ENCODE measurements around the gene DPYD.
"Not testable (repeated sequence)": the region's sequence is repeated elsewhere in the genome, so short reads cannot be mapped to it uniquely, and the experiment has no call there.

DPYD gene

GRCh38 chr1:97364086-97364485 lies 556.7 kb downstream of the DPYD start:
- DNase-seq (ENCODE audit: low spot score) = no peak

- no peak for DNase-seq (ENCODE audit: low spot score)
These were observed 564.5 kb downstream of the DPYD start for GRCh38 chr1:97356309-97356708.

- no peak for DNase-seq (ENCODE audit: low spot score)
These were observed 567.9 kb downstream of the DPYD start for GRCh38 chr1:97352936-97353382.

DNA sequence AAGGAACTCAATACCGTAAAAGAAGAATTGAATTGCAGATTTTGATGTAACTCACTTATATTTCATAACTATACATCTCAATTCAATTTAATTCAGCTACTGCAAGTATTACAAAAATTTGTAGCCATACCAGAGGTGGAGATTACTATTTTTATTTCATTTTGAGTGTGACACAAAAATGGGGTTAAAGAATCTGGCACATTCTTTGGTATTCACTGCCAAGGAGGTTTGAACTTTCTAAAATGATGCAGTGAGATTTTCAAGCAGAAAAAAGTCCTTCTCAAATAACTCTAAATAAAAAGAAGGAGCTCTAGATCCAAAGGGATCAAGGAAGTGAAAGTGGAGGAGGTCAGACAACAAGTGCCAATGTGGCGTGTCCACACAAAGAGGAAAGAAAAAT lies 569.0 kb downstream of the DPYD start:
- DNase-seq (ENCODE audit: low spot score) = no peak

- DNase-seq (ENCODE audit: low spot score) = no peak
These were observed 570.2 kb downstream of the DPYD start for GRCh38 chr1:97350662-97351061.

DNA sequence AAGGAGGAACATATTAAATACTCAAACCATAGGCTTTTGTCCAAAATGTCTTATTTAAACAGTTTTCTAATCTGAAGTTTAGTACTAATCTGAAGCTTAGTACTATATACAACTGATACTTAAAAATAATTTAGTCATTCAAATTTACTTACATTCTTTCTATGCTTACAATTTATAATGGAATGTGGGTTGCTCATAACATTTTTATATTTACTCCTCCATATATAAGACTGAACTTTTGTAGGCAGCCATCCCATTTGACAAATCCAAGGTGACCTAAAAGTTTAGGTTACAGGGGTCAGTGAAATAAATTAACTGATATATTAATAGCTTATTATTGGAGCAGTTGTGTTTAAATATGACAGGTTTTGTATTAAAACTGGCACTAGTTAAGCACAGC lies 570.6 kb downstream of the DPYD start:
- DNase-seq (ENCODE audit: low spot score) = no peak

- not testable (repeated sequence) for DNase-seq (ENCODE audit: low spot score)
These were observed 571.0 kb downstream of the DPYD start for GRCh38 chr1:97349794-97350193.

- no peak for DNase-seq (ENCODE audit: low spot score)
These were observed 572.1 kb downstream of the DPYD start for GRCh38 chr1:97348599-97349265.

DNA sequence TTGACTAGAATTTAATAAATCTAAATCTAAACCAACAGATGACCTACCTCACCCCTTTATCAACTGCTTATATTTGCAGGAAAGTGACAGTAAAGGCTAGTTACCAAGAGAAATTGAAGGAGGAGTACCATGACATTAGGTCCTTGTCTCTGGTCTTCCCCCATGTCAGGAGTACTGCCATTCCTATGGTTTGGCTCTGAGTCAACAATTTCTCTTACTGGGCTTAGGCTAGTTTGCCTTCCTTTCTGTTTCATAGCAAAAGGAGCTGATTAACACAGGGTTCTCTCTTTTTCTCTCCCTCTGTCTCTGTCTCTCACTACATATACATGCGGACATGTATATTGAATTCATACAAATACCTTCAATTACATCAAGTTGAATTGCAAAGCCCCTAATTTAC lies 579.9 kb downstream of the DPYD start:
- DNase-seq (ENCODE audit: low spot score) = no peak

DNA sequence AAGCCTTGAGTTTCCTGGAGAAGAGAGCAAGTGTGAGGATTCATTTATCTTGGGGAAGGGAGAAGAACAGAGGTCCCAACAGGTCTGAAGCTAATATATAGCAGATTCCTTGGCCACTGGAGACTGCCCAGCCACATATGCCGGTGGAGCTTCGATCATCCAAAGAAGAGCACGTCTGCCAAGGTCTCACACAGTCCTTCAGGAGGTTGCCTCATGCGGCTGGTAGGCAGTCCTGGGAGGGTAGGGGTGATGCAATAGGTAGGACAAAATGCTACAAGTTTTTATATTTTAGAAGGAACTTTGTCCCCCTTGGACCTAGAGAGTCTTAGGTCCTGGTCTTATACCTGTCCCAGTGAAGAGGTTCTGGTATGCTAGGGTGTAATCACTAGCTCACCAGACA lies 582.5 kb downstream of the DPYD start:
- no peak for DNase-seq (ENCODE audit: low spot score)

GRCh38 chr1:97337250-97338030 lies 583.4 kb downstream of the DPYD start:
- no peak for DNase-seq (ENCODE audit: low spot score)

DNA sequence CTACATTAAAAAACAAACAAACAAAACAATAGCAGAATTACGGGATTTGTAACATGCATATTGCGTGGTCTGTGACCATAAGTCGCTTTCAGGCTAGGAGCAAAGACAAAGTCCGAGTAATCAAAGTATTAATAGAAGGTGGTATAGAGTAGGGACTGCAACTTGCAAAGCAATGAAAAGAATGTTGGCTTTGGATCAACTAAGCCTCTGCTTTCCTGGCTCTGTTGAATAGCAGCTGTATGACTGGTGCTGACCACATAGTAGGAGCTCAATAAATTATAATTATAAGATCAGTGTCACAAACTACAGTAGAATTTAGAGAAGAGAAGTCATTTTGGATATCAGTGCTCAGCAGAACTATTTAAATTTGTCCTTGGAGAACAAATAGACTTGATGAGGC lies 586.4 kb downstream of the DPYD start:
- no peak for DNase-seq (ENCODE audit: low spot score)

- DNase-seq (ENCODE audit: low spot score) = no peak
These were observed 588.1 kb downstream of the DPYD start for GRCh38 chr1:97332716-97333115.

- no peak for DNase-seq (ENCODE audit: low spot score)
These were observed 589.7 kb downstream of the DPYD start for GRCh38 chr1:97331165-97331564.

GRCh38 chr1:97314685-97315084 lies 606.1 kb downstream of the DPYD start:
- no peak for DNase-seq (ENCODE audit: low spot score)

DNA sequence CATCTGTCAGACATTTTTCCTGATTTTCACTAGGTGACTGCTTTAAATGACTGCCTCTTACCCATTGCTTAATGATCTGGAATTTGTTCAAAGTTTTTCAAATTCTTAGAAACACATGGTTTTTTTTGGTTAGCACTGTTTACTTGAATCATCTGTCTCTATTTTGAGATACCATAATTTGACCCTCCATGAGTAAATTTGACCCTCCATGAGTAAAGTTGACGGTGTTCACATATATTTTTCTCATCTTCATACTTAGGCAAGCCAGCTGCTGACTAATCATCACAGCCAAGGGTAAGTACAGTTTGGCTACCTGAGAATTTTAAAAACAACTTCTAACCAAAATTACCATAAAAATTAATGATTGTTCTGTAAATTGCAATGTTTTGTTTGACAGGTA lies 612.7 kb downstream of the DPYD start:
- no peak for DNase-seq (ENCODE audit: low spot score)

DNA sequence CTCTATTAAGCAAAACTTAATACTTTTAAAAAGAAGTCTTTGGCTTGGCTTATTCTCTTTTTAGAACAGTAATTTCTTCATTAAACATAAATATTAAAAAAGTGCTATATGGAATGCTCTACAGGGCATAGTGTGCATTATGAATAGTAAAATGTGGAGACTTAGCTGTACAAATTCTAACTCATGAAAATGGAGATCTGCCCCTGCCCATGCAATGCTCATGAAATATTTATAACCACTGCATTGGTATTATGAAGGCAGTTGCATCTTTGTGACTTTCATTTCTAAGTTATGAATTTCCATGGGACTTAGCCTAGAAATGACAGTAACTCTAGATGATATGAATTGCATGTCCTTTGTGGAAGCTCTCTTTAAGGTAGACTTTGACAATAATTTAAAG lies 613.3 kb downstream of the DPYD start:
- no peak for DNase-seq (ENCODE audit: low spot score)

- no peak for DNase-seq (ENCODE audit: low spot score)
These were observed 613.7 kb downstream of the DPYD start for GRCh38 chr1:97307151-97307550.

GRCh38 chr1:97306504-97306903 lies 614.3 kb downstream of the DPYD start:
- no peak for DNase-seq (ENCODE audit: low spot score)

- no peak for DNase-seq (ENCODE audit: low spot score)
These were observed 616.5 kb downstream of the DPYD start for GRCh38 chr1:97304366-97304765.

- DNase-seq (ENCODE audit: low spot score) = no peak
These were observed 621.9 kb downstream of the DPYD start for GRCh38 chr1:97298966-97299365.

- DNase-seq (ENCODE audit: low spot score) = no peak
These were observed 623.2 kb downstream of the DPYD start for GRCh38 chr1:97297611-97298010.

DNA sequence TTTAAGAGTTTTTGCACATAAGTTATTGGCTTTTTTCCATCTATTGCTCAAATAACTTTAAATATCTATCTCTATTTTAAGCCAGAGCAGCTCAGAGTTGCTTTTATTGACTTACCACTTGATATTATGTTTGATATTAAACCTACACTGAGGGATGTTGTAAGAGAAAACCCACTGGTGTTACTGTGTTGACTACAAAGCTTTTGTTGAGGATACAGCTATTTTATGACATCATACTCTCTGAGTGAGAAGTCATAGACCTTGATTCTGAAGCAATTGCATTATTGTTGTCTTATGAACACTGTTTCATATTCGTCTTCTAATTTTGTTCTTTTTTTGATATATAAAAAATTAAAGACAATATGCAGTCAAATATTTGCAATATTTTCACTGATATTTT lies 638.9 kb downstream of the DPYD start:
- DNase-seq (ENCODE audit: low spot score) = no peak
